Ishikawa (cell line): ENCODE results near the gene TMEM94.

Experiments used
- CEBPB ChIP-seq: IDR thresholded peaks from 2 replicates; pipeline ENCODE4 v1.6.1; 2012
- CREB1 ChIP-seq: IDR thresholded peaks from 2 replicates; pipeline ENCODE4 v1.6.1; 2012; ENCODE audit warnings: low read depth
- EGR1 ChIP-seq: IDR thresholded peaks from 2 replicates; pipeline ENCODE4 v1.6.1; 2012
- EP300 ChIP-seq: IDR thresholded peaks from 2 replicates; pipeline ENCODE4 v1.6.1; 2012; ENCODE audit warnings: borderline replicate concordance
- FOXM1 ChIP-seq: IDR thresholded peaks from 2 replicates; pipeline ENCODE4 v1.6.1; 2012; ENCODE audit warnings: low read depth, borderline replicate concordance
- NFIC ChIP-seq: IDR thresholded peaks from 2 replicates; pipeline ENCODE4 v1.6.1; 2012
- RAD21 ChIP-seq: IDR thresholded peaks from 2 replicates; pipeline ENCODE4 v1.6.1; 2012; ENCODE audit warnings: low read depth
- REST ChIP-seq: IDR thresholded peaks from 2 replicates; pipeline ENCODE4 v1.6.1; 2012; ENCODE audit warnings: low read depth, mild to moderate bottlenecking
- TAF1 ChIP-seq: IDR thresholded peaks from 2 replicates; pipeline ENCODE4 v1.6.1; 2012; ENCODE audit warnings: low read depth, mild to moderate bottlenecking
- TCF12 ChIP-seq: IDR thresholded peaks from 2 replicates; pipeline ENCODE4 v1.6.1; 2012; ENCODE audit warnings: low read depth
- TEAD4 ChIP-seq: IDR thresholded peaks from 2 replicates; pipeline ENCODE4 v1.6.1; 2012
- YY1 ChIP-seq: IDR thresholded peaks from 2 replicates; pipeline ENCODE4 v1.6.1; 2012; ENCODE audit warnings: low read depth
- ZBTB7A ChIP-seq: IDR thresholded peaks from 2 replicates; pipeline ENCODE4 v1.6.1; 2012; ENCODE audit warnings: low read depth
- TF ChIP-seq, protein P1 (sequence below): IDR thresholded peaks from 2 replicates; pipeline ENCODE4 v1.6.1; 2012
- TF ChIP-seq, protein P2 (sequence below): IDR thresholded peaks from 2 replicates; pipeline ENCODE4 v1.6.1; 2012

Gene TMEM94

GRCh38 chr17:75539967-75540729 is 83.7 kb downstream of the TMEM94 start:
- TF ChIP-seq TAF1 (no peak), TCF12 (no peak), REST (no peak), RAD21 (no peak), TEAD4 (no peak), CEBPB (no peak), EP300 (no peak), YY1 (no peak), CREB1 (no peak), NFIC (no peak), EGR1 (no peak), FOXM1 (no peak), ZBTB7A (no peak)
- TF ChIP-seq, protein P1, sequence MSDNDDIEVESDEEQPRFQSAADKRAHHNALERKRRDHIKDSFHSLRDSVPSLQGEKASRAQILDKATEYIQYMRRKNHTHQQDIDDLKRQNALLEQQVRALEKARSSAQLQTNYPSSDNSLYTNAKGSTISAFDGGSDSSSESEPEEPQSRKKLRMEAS, result no peak
- TF ChIP-seq, protein P2, sequence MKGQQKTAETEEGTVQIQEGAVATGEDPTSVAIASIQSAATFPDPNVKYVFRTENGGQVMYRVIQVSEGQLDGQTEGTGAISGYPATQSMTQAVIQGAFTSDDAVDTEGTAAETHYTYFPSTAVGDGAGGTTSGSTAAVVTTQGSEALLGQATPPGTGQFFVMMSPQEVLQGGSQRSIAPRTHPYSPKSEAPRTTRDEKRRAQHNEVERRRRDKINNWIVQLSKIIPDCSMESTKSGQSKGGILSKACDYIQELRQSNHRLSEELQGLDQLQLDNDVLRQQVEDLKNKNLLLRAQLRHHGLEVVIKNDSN, result no peak

GRCh38 chr17:75540923-75541503 is 84.6 kb downstream of the TMEM94 start:
- TF ChIP-seq NFIC (no peak), RAD21 (no peak), YY1 (no peak), ZBTB7A (no peak), EGR1 (no peak), TCF12 (no peak), EP300 (no peak), TAF1 (no peak), REST (no peak), CREB1 (no peak), CEBPB (no peak), TEAD4 (no peak)
- TF ChIP-seq, protein P2, result no peak

- no peak for TF ChIP-seq ZBTB7A
- no peak for TF ChIP-seq RAD21
- TF ChIP-seq TAF1, result no peak
- TF ChIP-seq, protein P1, result no peak
- TF ChIP-seq EP300, result no peak
- TF ChIP-seq REST, result no peak
Observed at GRCh38 chr17:75542229-75542628, 85.8 kb downstream of the TMEM94 start.

DNA sequence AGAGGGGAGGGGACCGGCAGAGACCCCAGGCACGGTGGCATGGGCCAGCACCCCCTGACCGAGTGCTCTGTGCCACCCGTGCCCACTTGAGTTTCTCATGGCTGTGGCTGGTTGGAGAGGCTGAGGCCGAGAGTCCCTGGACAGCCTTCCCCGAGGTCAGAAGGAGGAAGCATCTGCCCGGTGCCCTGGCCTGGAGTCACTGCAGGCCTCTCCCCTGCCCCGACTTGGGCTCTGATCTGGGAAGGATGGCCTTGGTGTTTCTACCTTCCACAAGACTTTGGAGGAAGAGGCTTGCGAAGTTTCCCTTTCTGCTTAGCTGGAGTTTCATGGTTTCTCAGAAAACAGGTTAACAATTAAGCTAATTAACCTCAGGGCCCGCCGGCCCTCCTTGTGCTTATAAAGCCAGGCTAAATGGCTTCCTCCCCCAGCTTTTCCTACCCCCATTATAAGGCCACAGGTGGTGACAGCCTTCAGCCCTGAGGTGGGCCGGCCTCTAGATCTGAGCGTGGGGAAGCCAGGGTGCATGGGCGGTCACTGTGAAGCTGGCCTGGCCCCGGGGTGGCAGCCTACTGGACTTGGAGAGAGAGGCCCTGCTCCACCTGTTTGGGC is 86.4 kb downstream of the TMEM94 start:
- TF ChIP-seq CREB1, result no peak
- no peak for TF ChIP-seq CEBPB
- TF ChIP-seq, protein P1, result no peak
- TF ChIP-seq EGR1, result no peak
